ENCODE data around the gene RPL13.
"Not testable (repeated sequence)": the region's sequence is repeated elsewhere in the genome, so short reads cannot be mapped to it uniquely, and the experiment has no call there.

Gene RPL13

GRCh38 chr16:89564476-89565255 is 4.2 kb downstream of the RPL13 start:
- FAIRE-seq = no peak

- no peak for FAIRE-seq
Measured at GRCh38 chr16:89565256-89565505, 4.7 kb downstream of the RPL13 start.

GRCh38 chr16:89565506-89566372 is 5.3 kb downstream of the RPL13 start:
- FAIRE-seq = no peak

GRCh38 chr16:89567656-89568594 is 7.4 kb downstream of the RPL13 start:
- no peak for FAIRE-seq

- FAIRE-seq = no peak
Measured at GRCh38 chr16:89569506-89570341, 9.2 kb downstream of the RPL13 start.

- no peak for FAIRE-seq
Measured at GRCh38 chr16:89570342-89570923, 10.0 kb downstream of the RPL13 start.

GRCh38 chr16:89570983-89571598 is 10.6 kb downstream of the RPL13 start:
- not testable (repeated sequence) for FAIRE-seq

GRCh38 chr16:89571636-89572035 is 11.2 kb downstream of the RPL13 start:
- FAIRE-seq = no peak

- no peak for FAIRE-seq
Measured at GRCh38 chr16:89572073-89572484, 11.6 kb downstream of the RPL13 start.

- no peak for FAIRE-seq
Measured at GRCh38 chr16:89572485-89573205, 12.2 kb downstream of the RPL13 start.

GRCh38 chr16:89573826-89574680 is 13.6 kb downstream of the RPL13 start:
- no peak for FAIRE-seq

GRCh38 chr16:89574681-89575246 is 14.3 kb downstream of the RPL13 start:
- no peak for FAIRE-seq

GRCh38 chr16:89575247-89576152 is 15.0 kb downstream of the RPL13 start, which contains the start of gene CPNE7:
Gene CPNE7, plus strand, starts transcription at chr16:89575758. Its CDS starts 140 bp downstream, at chr16:89575898.
- FAIRE-seq = no peak

- no peak for FAIRE-seq
Measured at GRCh38 chr16:89576153-89577054, 15.9 kb downstream of the RPL13 start.

GRCh38 chr16:89577055-89577759 is 16.7 kb downstream of the RPL13 start:
- no peak for FAIRE-seq

- FAIRE-seq = no peak
Measured at GRCh38 chr16:89579351-89579750, 18.9 kb downstream of the RPL13 start.

Measured in endometrium (tissue), 2 donors.